ENCODE results near the gene AFDN.

- TF ChIP-seq EP300 (IDR thresholded peaks at IDR 0.05): no peak
- no peak for TF ChIP-seq CTCF (IDR thresholded peaks at IDR 0.05)
These were observed 15.7 kb upstream of the AFDN start for GRCh38 chr6:167811040-167811439.
